Esophagus muscularis mucosa (tissue), 4 donors: ENCODE results near the gene SLC2A8.

Source experiments
- EP300 ChIP-seq: sonication (generic); formaldehyde crosslinking; IDR thresholded peaks from one replicate; pipeline ENCODE4 v1.6.1; 2017; ENCODE audit warnings: antibody characterized with exemption
- POLR2AphosphoS5 ChIP-seq, 2 donors: sonication (generic); formaldehyde crosslinking; IDR thresholded peaks; one replicate each; pipeline ENCODE4 v1.6.1; 2017; ENCODE audit warnings: antibody characterized with exemption in 2 of 2
- TF ChIP-seq, protein P1 (sequence below), 3 experiments: fragments of 200-600 bp in 2 of 3; fragments of 450-650 bp in 1 of 3; sonication (generic) in 2 of 3; IDR thresholded peaks; one replicate each; pipeline ENCODE4 v1.5.1; 2017 to 2019; ENCODE audit warnings: antibody characterized with exemption in 3 of 3, mild to moderate bottlenecking in 2 of 3, moderate library complexity in 1 of 3

GRCh38 chr9:127358770-127359169 lies 38.2 kb upstream of the SLC2A8 start:
- TF ChIP-seq, protein P1, sequence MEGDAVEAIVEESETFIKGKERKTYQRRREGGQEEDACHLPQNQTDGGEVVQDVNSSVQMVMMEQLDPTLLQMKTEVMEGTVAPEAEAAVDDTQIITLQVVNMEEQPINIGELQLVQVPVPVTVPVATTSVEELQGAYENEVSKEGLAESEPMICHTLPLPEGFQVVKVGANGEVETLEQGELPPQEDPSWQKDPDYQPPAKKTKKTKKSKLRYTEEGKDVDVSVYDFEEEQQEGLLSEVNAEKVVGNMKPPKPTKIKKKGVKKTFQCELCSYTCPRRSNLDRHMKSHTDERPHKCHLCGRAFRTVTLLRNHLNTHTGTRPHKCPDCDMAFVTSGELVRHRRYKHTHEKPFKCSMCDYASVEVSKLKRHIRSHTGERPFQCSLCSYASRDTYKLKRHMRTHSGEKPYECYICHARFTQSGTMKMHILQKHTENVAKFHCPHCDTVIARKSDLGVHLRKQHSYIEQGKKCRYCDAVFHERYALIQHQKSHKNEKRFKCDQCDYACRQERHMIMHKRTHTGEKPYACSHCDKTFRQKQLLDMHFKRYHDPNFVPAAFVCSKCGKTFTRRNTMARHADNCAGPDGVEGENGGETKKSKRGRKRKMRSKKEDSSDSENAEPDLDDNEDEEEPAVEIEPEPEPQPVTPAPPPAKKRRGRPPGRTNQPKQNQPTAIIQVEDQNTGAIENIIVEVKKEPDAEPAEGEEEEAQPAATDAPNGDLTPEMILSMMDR (IDR thresholded peaks at IDR 0.05) = no peak
- TF ChIP-seq EP300 (no peak), POLR2AphosphoS5 (IDR thresholded peaks at IDR 0.05) (no peak)
